ENCODE measurements around the gene RAPGEF2.

DNA sequence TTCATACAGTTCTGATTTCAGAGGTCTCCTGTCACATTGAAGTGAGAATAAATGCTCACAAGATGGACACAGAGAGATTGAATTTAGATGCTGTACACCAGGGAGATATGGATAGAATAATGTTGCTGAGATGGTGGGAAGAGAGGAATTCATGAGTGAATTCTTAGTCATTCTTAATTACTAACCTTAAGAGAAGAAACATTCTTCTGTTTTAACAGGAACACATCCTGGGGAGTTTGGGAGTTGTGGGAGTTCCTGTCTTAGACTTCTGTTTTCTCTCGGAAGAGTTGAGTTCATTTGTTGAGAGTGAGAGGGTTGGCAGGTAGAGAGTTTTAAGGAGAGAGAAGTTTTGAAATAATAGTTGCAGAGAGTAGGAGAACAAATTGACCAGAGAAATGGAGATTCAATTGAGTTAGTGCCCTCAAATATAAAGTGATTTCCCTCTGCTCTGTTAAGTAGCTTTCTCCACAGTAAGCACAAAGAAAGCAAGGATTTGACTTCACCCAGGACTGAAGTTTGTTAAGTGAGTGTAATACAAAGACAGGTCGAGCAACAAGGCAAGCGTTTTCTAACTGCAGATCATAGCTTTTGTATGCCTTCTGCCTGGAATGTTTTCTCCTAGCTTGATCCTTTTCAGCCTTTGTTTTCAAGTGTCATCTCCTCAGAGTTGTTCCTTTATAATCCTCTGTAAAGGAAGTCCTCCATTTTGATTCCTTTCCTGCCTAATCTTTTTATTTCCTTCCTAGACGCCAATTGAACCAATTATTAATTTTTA, 205.9 kb downstream of the RAPGEF2 start:
- TF ChIP-seq, protein P1, sequence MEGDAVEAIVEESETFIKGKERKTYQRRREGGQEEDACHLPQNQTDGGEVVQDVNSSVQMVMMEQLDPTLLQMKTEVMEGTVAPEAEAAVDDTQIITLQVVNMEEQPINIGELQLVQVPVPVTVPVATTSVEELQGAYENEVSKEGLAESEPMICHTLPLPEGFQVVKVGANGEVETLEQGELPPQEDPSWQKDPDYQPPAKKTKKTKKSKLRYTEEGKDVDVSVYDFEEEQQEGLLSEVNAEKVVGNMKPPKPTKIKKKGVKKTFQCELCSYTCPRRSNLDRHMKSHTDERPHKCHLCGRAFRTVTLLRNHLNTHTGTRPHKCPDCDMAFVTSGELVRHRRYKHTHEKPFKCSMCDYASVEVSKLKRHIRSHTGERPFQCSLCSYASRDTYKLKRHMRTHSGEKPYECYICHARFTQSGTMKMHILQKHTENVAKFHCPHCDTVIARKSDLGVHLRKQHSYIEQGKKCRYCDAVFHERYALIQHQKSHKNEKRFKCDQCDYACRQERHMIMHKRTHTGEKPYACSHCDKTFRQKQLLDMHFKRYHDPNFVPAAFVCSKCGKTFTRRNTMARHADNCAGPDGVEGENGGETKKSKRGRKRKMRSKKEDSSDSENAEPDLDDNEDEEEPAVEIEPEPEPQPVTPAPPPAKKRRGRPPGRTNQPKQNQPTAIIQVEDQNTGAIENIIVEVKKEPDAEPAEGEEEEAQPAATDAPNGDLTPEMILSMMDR (IDR thresholded peaks at IDR 0.05) = no peak
- TF ChIP-seq POLR2A (IDR thresholded peaks at IDR 0.05) = no peak

All from thyroid gland (tissue), 4 donors.